ENCODE results near the gene CMTM4.
A peak's percentile ranks its signal among the peaks of the same experiment; 100 is the strongest.
"Not testable (repeated sequence)": the region's sequence is repeated elsewhere in the genome, so short reads cannot be mapped to it uniquely, and the experiment has no call there.

The CMTM4 gene

GRCh38 chr16:66629856-66630255 lies 66.7 kb downstream of the CMTM4 start:
- TF ChIP-seq, protein P1, sequence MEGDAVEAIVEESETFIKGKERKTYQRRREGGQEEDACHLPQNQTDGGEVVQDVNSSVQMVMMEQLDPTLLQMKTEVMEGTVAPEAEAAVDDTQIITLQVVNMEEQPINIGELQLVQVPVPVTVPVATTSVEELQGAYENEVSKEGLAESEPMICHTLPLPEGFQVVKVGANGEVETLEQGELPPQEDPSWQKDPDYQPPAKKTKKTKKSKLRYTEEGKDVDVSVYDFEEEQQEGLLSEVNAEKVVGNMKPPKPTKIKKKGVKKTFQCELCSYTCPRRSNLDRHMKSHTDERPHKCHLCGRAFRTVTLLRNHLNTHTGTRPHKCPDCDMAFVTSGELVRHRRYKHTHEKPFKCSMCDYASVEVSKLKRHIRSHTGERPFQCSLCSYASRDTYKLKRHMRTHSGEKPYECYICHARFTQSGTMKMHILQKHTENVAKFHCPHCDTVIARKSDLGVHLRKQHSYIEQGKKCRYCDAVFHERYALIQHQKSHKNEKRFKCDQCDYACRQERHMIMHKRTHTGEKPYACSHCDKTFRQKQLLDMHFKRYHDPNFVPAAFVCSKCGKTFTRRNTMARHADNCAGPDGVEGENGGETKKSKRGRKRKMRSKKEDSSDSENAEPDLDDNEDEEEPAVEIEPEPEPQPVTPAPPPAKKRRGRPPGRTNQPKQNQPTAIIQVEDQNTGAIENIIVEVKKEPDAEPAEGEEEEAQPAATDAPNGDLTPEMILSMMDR (IDR thresholded peaks at IDR 0.05; ENCODE audit: borderline replicate concordance, control extremely low read depth, extremely low read depth, insufficient read depth, missing control alignments) = no peak
- no peak for DNase-seq (ENCODE audit: low spot score)
- in situ Hi-C loops (cut with MboI; ENCODE audit: low sequenced_read_pairs, unreplicated experiment) = no loop called here

DNA sequence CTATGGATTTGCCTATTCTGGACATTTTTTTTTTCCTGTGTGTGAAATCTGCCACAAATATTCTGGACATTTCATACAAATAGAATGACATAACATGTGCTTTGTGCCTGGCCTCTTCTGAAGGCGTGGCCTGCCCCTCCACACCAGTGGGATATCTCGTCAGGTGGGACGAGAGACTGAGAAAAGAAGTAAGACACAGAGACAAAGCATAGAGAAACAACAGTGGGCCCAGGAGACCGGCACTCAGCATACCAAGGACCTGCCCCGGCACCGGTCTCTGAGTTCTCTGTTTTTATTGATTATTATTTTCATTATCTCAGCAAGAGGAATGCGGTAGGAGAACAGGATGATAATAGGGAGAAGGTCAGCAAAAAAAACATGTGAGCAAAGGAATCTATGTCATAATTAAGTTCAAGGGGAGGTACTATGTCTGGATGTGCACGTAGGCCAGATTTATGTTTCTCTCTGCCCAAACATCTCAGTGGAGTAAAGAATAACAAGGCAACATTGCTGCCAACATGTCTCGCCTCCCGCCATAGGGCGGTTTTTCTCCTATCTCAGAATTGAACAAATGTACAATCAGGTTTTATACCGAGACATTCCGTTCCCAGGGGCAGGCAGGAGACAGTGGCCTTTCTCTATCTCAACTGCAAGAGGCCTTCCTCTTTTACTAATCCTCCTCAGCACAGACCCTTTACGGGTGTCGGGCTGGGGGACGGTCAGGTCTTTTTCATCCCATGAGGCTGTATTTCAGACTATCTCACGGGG lies 68.7 kb downstream of the CMTM4 start:
- DNase-seq (ENCODE audit: low spot score); in situ Hi-C loops (cut with MboI; ENCODE audit: low sequenced_read_pairs, unreplicated experiment): not testable (repeated sequence)

GRCh38 chr16:66623755-66624154 lies 72.8 kb downstream of the CMTM4 start:
- in situ Hi-C loops (cut with MboI; ENCODE audit: low sequenced_read_pairs, unreplicated experiment) = no loop called here
- TF ChIP-seq, protein P1 (IDR thresholded peaks at IDR 0.05; ENCODE audit: borderline replicate concordance, control extremely low read depth, extremely low read depth, insufficient read depth, missing control alignments) = no peak
- no peak for DNase-seq (ENCODE audit: low spot score)

DNA sequence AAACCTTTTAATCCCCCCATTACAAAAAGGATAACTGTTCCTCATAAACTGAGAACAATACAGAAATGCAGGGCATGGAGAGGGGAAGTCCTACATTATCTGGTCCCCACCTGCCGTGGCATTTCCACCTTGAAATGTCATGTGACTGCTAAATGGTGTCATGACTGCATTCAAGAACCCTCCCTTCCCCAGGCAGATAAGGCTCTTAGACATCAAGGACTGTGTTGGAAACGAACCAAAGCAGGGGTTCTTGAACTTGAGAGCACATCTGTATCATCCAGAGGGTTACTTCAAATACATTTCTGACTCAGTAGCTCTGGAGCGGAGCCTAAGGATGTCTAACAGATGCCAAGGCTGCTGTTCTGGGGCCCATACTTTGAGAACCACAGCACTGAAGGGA lies 73.7 kb downstream of the CMTM4 start:
- TF ChIP-seq, protein P1 (IDR thresholded peaks at IDR 0.05; ENCODE audit: borderline replicate concordance, control extremely low read depth, extremely low read depth, insufficient read depth, missing control alignments) = no peak
- in situ Hi-C loops (cut with MboI; ENCODE audit: low sequenced_read_pairs, unreplicated experiment) = no loop called here
- no peak for DNase-seq (ENCODE audit: low spot score)

DNA sequence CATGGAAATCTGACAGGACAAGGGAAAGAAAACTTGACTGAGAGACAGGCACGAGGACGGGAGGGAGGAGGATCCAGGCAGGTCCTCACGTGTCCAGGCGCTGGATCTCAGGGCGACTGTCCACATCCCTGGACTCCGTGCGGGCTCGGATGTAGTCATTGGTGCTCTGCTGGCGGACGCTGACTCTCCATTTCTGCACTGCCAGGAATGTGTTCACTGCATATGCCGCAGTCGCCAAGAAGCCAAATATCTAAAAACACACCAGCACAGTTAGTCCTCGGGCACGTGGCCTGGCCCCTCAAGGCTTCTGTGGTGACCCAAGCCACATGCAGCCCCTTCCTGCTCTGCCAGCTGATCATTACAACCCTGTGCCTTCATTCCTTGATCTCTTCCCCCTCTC lies 74.6 kb downstream of the CMTM4 start:
- TF ChIP-seq, protein P1 (IDR thresholded peaks at IDR 0.05; ENCODE audit: borderline replicate concordance, control extremely low read depth, extremely low read depth, insufficient read depth, missing control alignments) = no peak
- no peak for DNase-seq (ENCODE audit: low spot score)
- in situ Hi-C loops (cut with MboI; ENCODE audit: low sequenced_read_pairs, unreplicated experiment) = no loop called here

GRCh38 chr16:66620429-66620795 lies 76.1 kb downstream of the CMTM4 start:
- no peak for DNase-seq (ENCODE audit: low spot score)
- in situ Hi-C loops (cut with MboI; ENCODE audit: low sequenced_read_pairs, unreplicated experiment) = no loop called here
- TF ChIP-seq, protein P1 (IDR thresholded peaks at IDR 0.05; ENCODE audit: borderline replicate concordance, control extremely low read depth, extremely low read depth, insufficient read depth, missing control alignments) = no peak

- peak; percentile 52 for DNase-seq (ENCODE audit: low spot score)
- TF ChIP-seq, protein P1 (IDR thresholded peaks at IDR 0.05; ENCODE audit: borderline replicate concordance, control extremely low read depth, extremely low read depth, insufficient read depth, missing control alignments) = no peak
- in situ Hi-C loops (cut with MboI; ENCODE audit: low sequenced_read_pairs, unreplicated experiment) = no loop called here
These were observed 76.8 kb downstream of the CMTM4 start for GRCh38 chr16:66619534-66620428.

Measured in GM13976 (cell line).